GM21381 (cell line): ENCODE data around the gene SRP72.

ENCODE experiments used
- ATAC-seq: cut with Tn5 transposase; IDR thresholded peaks from one replicate; pipeline ENCODE4 v1.9.1; 2021; ENCODE audit warnings: mild to moderate bottlenecking, moderate library complexity; ENCODE audit not compliant: unreplicated experiment

SRP72 gene

GRCh38 chr4:56540826-56541225 lies 73.4 kb downstream of the SRP72 start:
- ATAC-seq: no peak

GRCh38 chr4:56544573-56545131 lies 77.2 kb downstream of the SRP72 start:
- peak; percentile 98 for ATAC-seq

GRCh38 chr4:56550642-56551041 lies 83.2 kb downstream of the SRP72 start:
- no peak for ATAC-seq

- ATAC-seq: no peak
Observed at GRCh38 chr4:56551516-56551915, 84.1 kb downstream of the SRP72 start.

- ATAC-seq: no peak
Observed at GRCh38 chr4:56552273-56552672, 84.9 kb downstream of the SRP72 start.
